ENCODE results near the gene GPR27. TPM values are rescaled to one million over a fixed set of nuclear protein-coding genes. Genes with fewer than 3 reads are reported as not detected.

GPR27 gene
- total RNA-seq, 1 donor from 2014 or later = 16.1 TPM

DNA sequence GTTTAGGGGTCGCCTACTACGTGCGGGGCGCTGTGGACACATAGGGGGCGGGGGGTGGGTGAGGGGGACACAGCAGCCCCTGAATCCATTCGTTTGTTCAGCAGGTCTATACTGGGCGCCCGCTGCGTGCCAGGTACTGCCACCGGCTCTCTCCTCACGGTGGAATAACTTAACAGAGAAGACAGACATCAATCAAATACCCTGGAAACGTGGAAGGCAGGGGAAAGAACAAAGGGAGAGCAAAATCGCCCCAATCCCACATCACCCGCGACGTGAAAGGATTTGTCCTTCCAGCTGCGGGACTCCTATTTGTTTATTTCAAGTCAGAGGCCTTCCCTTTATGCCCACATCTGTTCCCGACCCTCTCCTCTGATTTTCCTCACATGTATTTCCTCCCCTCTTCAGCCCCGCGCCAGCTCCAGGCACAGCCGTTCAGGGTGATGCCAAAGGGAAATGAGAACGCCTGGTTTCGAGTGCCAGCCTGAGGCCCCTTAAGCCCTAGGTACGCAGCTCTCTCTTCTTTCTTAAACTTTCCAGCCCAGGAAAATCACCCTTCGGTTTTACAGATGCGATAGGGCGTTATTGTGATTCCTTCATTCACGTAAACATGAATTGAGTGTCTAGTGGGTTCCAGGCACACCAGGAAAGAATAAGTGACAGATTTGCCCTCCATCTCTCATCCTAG, 32.0 kb downstream of the GPR27 start:
- Mint-ChIP-seq H3K4me1 (peaks cover 13% of the 10 kb centered on the region), H3K27ac (peak overlapping the region; percentile 50), H3K36me3 (no peaks in the 10 kb centered on the region), H3K9me3 (no peaks in the 10 kb centered on the region), H3K27me3 (ENCODE audit: low read depth) (peaks cover 72% of the 10 kb centered on the region), H3K4me3 (peak overlapping the region; percentile 64)
- TF ChIP-seq, protein P1, sequence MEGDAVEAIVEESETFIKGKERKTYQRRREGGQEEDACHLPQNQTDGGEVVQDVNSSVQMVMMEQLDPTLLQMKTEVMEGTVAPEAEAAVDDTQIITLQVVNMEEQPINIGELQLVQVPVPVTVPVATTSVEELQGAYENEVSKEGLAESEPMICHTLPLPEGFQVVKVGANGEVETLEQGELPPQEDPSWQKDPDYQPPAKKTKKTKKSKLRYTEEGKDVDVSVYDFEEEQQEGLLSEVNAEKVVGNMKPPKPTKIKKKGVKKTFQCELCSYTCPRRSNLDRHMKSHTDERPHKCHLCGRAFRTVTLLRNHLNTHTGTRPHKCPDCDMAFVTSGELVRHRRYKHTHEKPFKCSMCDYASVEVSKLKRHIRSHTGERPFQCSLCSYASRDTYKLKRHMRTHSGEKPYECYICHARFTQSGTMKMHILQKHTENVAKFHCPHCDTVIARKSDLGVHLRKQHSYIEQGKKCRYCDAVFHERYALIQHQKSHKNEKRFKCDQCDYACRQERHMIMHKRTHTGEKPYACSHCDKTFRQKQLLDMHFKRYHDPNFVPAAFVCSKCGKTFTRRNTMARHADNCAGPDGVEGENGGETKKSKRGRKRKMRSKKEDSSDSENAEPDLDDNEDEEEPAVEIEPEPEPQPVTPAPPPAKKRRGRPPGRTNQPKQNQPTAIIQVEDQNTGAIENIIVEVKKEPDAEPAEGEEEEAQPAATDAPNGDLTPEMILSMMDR (IDR thresholded peaks at IDR 0.05; ENCODE audit: unreplicated experiment) = no peak
- no peak for DNase-seq (ENCODE audit: low spot score in 2 of 2, unreplicated experiment in 2 of 2)

GRCh38 chr3:71786217-71786549, 32.5 kb downstream of the GPR27 start:
- DNase-seq (ENCODE audit: low spot score in 2 of 2, unreplicated experiment in 2 of 2) = no peak
- TF ChIP-seq, protein P1 (IDR thresholded peaks at IDR 0.05; ENCODE audit: unreplicated experiment) = no peak
- H3K27ac Mint-ChIP-seq = no peak overlapping the region
- peaks cover 13% of the 10 kb centered on the region for H3K4me1 Mint-ChIP-seq
- H3K9me3 Mint-ChIP-seq = no peaks in the 10 kb centered on the region
- no peaks in the 10 kb centered on the region for H3K36me3 Mint-ChIP-seq
- H3K4me3 Mint-ChIP-seq = peak overlapping the region; percentile 64
- peaks cover 68% of the 10 kb centered on the region for H3K27me3 Mint-ChIP-seq (ENCODE audit: low read depth)

- Mint-ChIP-seq H3K4me1 (peaks cover 13% of the 10 kb centered on the region), H3K4me3 (no peak overlapping the region), H3K36me3 (no peaks in the 10 kb centered on the region), H3K27me3 (ENCODE audit: low read depth) (peaks cover 65% of the 10 kb centered on the region), H3K27ac (no peak overlapping the region), H3K9me3 (no peaks in the 10 kb centered on the region)
- TF ChIP-seq, protein P1 (IDR thresholded peaks at IDR 0.05; ENCODE audit: unreplicated experiment) = no peak
- no peak for DNase-seq (ENCODE audit: low spot score in 2 of 2, unreplicated experiment in 2 of 2)
These were observed 32.9 kb downstream of the GPR27 start for GRCh38 chr3:71786551-71786950.

DNA sequence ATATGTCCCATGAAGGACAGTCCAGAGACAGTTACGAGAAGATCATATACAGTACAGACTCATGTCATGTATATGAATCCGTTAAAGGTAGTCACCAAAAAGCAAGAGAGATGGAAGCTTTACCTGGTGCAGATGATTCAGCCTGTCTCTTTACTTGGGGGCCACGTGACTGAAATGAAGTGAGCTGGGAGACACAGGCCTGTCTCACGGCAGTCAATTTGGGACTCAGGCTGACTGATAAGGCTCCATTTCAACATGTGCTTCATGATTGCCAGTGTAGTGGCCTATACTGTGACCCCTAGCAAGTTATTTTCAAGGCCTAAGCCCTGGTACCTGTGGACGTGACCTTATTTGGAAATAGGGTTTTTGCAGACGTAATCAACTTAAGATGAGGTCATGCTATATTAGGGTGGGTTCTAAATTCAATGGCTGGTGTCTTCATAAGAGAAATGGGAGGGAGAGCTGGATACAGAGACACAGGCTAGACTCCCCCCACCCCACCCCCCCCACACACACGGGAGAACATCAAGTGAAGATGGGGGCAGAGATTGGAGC, 34.3 kb downstream of the GPR27 start:
- Mint-ChIP-seq H3K27ac (no peak overlapping the region), H3K4me3 (no peak overlapping the region), H3K36me3 (no peaks in the 10 kb centered on the region), H3K4me1 (peaks cover 13% of the 10 kb centered on the region), H3K27me3 (ENCODE audit: low read depth) (peaks cover 52% of the 10 kb centered on the region), H3K9me3 (no peaks in the 10 kb centered on the region)
- no peak for DNase-seq (ENCODE audit: low spot score in 2 of 2, unreplicated experiment in 2 of 2)
- TF ChIP-seq, protein P1 (IDR thresholded peaks at IDR 0.05; ENCODE audit: unreplicated experiment) = no peak

DNA sequence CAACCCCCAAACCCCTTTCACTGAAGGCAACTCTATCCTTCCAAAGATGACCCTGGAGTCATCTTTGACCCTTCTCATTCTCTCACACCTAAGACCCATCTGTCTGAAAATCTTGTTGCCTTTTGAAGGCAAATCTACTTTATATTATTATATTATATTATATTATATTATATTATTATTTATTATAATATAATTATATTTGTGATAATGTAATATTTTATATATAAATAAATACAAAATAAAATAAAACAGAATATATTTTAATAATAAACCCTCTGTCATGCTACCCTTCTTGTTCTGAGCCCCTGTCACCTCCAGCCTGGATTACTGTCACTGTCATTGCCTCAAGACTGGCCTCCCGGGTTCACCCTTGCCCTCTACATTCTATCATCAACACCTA, 36.3 kb downstream of the GPR27 start:
- Mint-ChIP-seq H3K27ac (no peak overlapping the region), H3K9me3 (no peaks in the 10 kb centered on the region), H3K27me3 (ENCODE audit: low read depth) (peaks cover 43% of the 10 kb centered on the region), H3K4me1 (peaks cover 10% of the 10 kb centered on the region), H3K36me3 (no peaks in the 10 kb centered on the region), H3K4me3 (no peak overlapping the region)
- TF ChIP-seq, protein P1 (IDR thresholded peaks at IDR 0.05; ENCODE audit: unreplicated experiment) = no peak
- DNase-seq (ENCODE audit: low spot score in 2 of 2, unreplicated experiment in 2 of 2) = no peak
